Esophagus squamous epithelium (tissue), 4 donors: ENCODE data around the gene GMDS.

ENCODE experiments used
- CTCF ChIP-seq, 6 experiments: fragments of 450-650 bp in 4 of 6; fragments of 200-600 bp in 2 of 6; sonication (generic) in 2 of 6; IDR thresholded peaks; one replicate each; pipeline ENCODE4 v1.5.1; 2016 to 2019; ENCODE audit warnings: antibody characterized with exemption in 6 of 6, mild to moderate bottlenecking in 4 of 6, moderate library complexity in 4 of 6
- POLR2A ChIP-seq, 4 donors: fragments of 450-650 bp; IDR thresholded peaks; one replicate each; pipeline ENCODE4 v1.6.1; 2017; ENCODE audit warnings: antibody characterized with exemption in 4 of 4, mild to moderate bottlenecking in 4 of 4, moderate library complexity in 3 of 4

DNA sequence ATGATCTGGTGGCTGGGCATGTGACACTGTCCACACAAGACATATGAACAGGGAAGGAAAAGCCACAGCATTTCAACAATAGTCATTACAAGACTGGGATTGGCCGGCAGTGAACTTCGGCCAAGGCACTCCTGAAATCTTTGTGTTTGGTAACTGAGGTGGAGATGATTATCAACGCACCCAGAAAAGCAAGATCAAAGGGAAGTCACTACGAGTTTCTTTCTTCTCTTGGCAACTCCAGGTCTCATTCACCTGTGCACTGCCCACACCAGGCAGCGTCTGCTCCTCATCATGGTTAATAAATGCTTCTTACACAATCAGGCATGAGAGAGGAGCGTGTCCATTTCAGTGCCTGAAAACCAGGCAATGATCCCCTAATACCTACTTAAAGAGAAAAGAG, 656.2 kb downstream of the GMDS start:
- TF ChIP-seq POLR2A (IDR thresholded peaks at IDR 0.05) (no peak), CTCF (IDR thresholded peaks at IDR 0.05) (no peak)
